Occipital lobe (tissue), 2 donors: ENCODE results near the gene BTBD19. TPM values are rescaled to one million over a fixed set of nuclear protein-coding genes. Genes with fewer than 3 reads are reported as not detected.
"Not testable (repeated sequence)": the region's sequence is repeated elsewhere in the genome, so short reads cannot be mapped to it uniquely, and the experiment has no call there.

Experiments used
- DNase-seq: peaks from one replicate; lab custom pipeline; 2025; lab: John Stamatoyannopoulos, UW
- total RNA-seq: library from RNA; depleted of rRNA; stranded (reverse); fragments of >200 nt; gene quantifications from one replicate; pipeline ENCODE4 v1.2.3, GENCODE V29; 2014

Gene BTBD19
- total RNA-seq, 1 donor from 2014 or later: 0.47 TPM

- DNase-seq: no peak
These were observed 20.8 kb upstream of the BTBD19 start for GRCh38 chr1:44787506-44787905.

- DNase-seq: no peak
These were observed 20.0 kb upstream of the BTBD19 start, which contains the start of gene BEST4 for GRCh38 chr1:44788120-44788860. Gene BEST4 (minus strand): TSS chr1:44788170. CDS start chr1:44787705, 465 bp downstream.

GRCh38 chr1:44790968-44791801 lies 17.1 kb upstream of the BTBD19 start:
- no peak for DNase-seq

GRCh38 chr1:44792736-44793502 lies 15.4 kb upstream of the BTBD19 start:
- no peak for DNase-seq

- DNase-seq: not testable (repeated sequence)
These were observed 10.4 kb upstream of the BTBD19 start for GRCh38 chr1:44797886-44798285.

- DNase-seq: no peak
These were observed 9.6 kb upstream of the BTBD19 start for GRCh38 chr1:44798481-44799365.

GRCh38 chr1:44799770-44800584 lies 8.3 kb upstream of the BTBD19 start, which contains the start of gene PLK3:
Gene PLK3 (plus strand): TSS chr1:44800377. CDS start chr1:44800464, 87 bp downstream.
- DNase-seq: peak; percentile 98

- DNase-seq: no peak
These were observed 6.6 kb upstream of the BTBD19 start for GRCh38 chr1:44801491-44802305.

- peak; percentile 29 for DNase-seq
These were observed 5.8 kb upstream of the BTBD19 start for GRCh38 chr1:44802306-44803061.

GRCh38 chr1:44803062-44803311 lies 5.3 kb upstream of the BTBD19 start:
- no peak for DNase-seq

GRCh38 chr1:44803312-44804095 lies 4.8 kb upstream of the BTBD19 start:
- no peak for DNase-seq

- DNase-seq: no peak
These were observed 2.9 kb upstream of the BTBD19 start for GRCh38 chr1:44805311-44806024.

GRCh38 chr1:44806025-44806703 lies 2.2 kb upstream of the BTBD19 start:
- no peak for DNase-seq

GRCh38 chr1:44806704-44807363 lies 1.5 kb upstream of the BTBD19 start, which contains the start of gene DYNLT4:
Gene DYNLT4 (minus strand): TSS chr1:44807351. CDS start chr1:44806668, 683 bp downstream.
- no peak for DNase-seq

- DNase-seq: peak; percentile 47
These were observed 810 bp upstream of the BTBD19 start for GRCh38 chr1:44807364-44808062.
